GM23338 (cell line): ENCODE measurements around the gene DOCK1. TPM values are rescaled to one million over a fixed set of nuclear protein-coding genes. Genes with fewer than 3 reads are reported as not detected.

ENCODE experiments used
- ATAC-seq: fragments of 200-7000 bp; cut with Tn5 transposase; 3 replicates; pipeline ENCODE4 v1.9.1; 2020
- DNase-seq: peaks from one replicate; pipeline ENCODE4 v3.0.0-alpha.2; 2015; ENCODE audit warnings: low spot score
- H2AFZ ChIP-seq: fragments of 200-600 bp; sonication (generic); 2 replicates; pipeline ENCODE4 v1.8.0; 2016; ENCODE audit warnings: antibody characterized with exemption, mild to moderate bottlenecking, moderate library complexity
- H3F3A ChIP-seq: fragments of 200-600 bp; sonication (generic); replicated peaks from 2 replicates; pipeline ENCODE4 v1.8.0; 2017; ENCODE audit warnings: antibody characterized with exemption, mixed run types, low read depth
- H3K27ac ChIP-seq: fragments of 200-600 bp; sonication (generic); 2 replicates; pipeline ENCODE4 v1.6.1; 2016; ENCODE audit warnings: low read depth
- H3K27me3 ChIP-seq: fragments of 200-600 bp; sonication (generic); 2 replicates; pipeline ENCODE4 v1.8.0; 2016; ENCODE audit warnings: mild to moderate bottlenecking, mixed run types, moderate library complexity; ENCODE audit not compliant: insufficient read depth
- H3K36me3 ChIP-seq: fragments of 200-600 bp; sonication (generic); 2 replicates; pipeline ENCODE4 v1.8.0; 2016; ENCODE audit warnings: mild to moderate bottlenecking; ENCODE audit not compliant: insufficient read depth
- H3K4me1 ChIP-seq: fragments of 200-600 bp; sonication (generic); 2 replicates; pipeline ENCODE4 v1.8.0; 2016; ENCODE audit warnings: mild to moderate bottlenecking, moderate library complexity; ENCODE audit not compliant: insufficient read depth
- H3K4me2 ChIP-seq: fragments of 200-600 bp; sonication (generic); 2 replicates; pipeline ENCODE4 v1.7.1; 2017; ENCODE audit warnings: mixed run types
- H3K4me3 ChIP-seq: fragments of 200-600 bp; sonication (generic); 2 replicates; pipeline ENCODE4 v1.6.1; 2016; ENCODE audit warnings: mixed run types
- H3K79me2 ChIP-seq: fragments of 200-600 bp; sonication (generic); replicated peaks from 2 replicates; pipeline ENCODE4 v1.8.0; 2017; ENCODE audit warnings: mild to moderate bottlenecking; ENCODE audit not compliant: insufficient read depth
- H3K9me2 ChIP-seq: fragments of 200-600 bp; sonication (generic); 2 replicates; pipeline ENCODE4 v1.8.0; 2017; ENCODE audit not compliant: insufficient read depth
- H4K20me1 ChIP-seq: fragments of 200-600 bp; sonication (generic); replicated peaks from 2 replicates; pipeline ENCODE4 v1.8.0; 2017; ENCODE audit warnings: mild to moderate bottlenecking; ENCODE audit not compliant: insufficient read depth
- H3K27ac Mint-ChIP-seq: 2 replicates; pipeline ENCODE4 v1.8.0; 2020; ENCODE audit warnings: inconsistent platforms, mild to moderate bottlenecking, moderate library complexity, mixed read lengths
- H3K27me3 Mint-ChIP-seq: 3 replicates; pipeline ENCODE4 v1.8.0; 2022; ENCODE audit warnings: low read depth, mild to moderate bottlenecking, moderate library complexity, mixed read lengths, inconsistent platforms; ENCODE audit not compliant: insufficient read depth, poor library complexity
- H3K36me3 Mint-ChIP-seq: 3 replicates; pipeline ENCODE4 v1.8.0; 2021; ENCODE audit warnings: low read depth, mild to moderate bottlenecking, inconsistent platforms, moderate library complexity, mixed read lengths
- H3K4me1 Mint-ChIP-seq: 3 replicates; pipeline ENCODE4 v1.8.0; 2020; ENCODE audit warnings: mild to moderate bottlenecking, inconsistent platforms, mixed read lengths
- H3K4me3 Mint-ChIP-seq: 3 replicates; pipeline ENCODE4 v1.8.0; 2021; ENCODE audit warnings: moderate library complexity, mild to moderate bottlenecking, inconsistent platforms, mixed read lengths
- H3K9me3 Mint-ChIP-seq: 3 replicates; pipeline ENCODE4 v1.8.0; 2020; ENCODE audit warnings: moderate library complexity, mild to moderate bottlenecking, inconsistent platforms, mixed read lengths
- CREB1 ChIP-seq: fragments of 250-450 bp; sonication (Bioruptor Pico); IDR thresholded peaks from 2 replicates; pipeline ENCODE4 v1.5.0; 2020; ENCODE audit warnings: low read depth, mild to moderate bottlenecking, moderate library complexity
- CTCF ChIP-seq, 2 experiments: fragments of 200-600 bp in 1 of 2; sonication (generic) in 1 of 2; conservative IDR thresholded peaks; 2 replicates each; pipeline versions ENCODE4 v1.5.1 to v1.6.1; 2016 to 2017; ENCODE audit warnings: antibody characterized with exemption in 2 of 2, low read depth in 2 of 2, mild to moderate bottlenecking in 2 of 2, moderate library complexity in 1 of 2
- ETS1 ChIP-seq: IDR thresholded peaks from 2 replicates; pipeline ENCODE4 v1.6.1; 2016; ENCODE audit warnings: antibody characterized with exemption
- EZH2phosphoT487 ChIP-seq: fragments of 200-600 bp; sonication (generic); IDR thresholded peaks from one replicate; pipeline ENCODE4 v1.8.1; 2018; ENCODE audit warnings: antibody characterized with exemption; ENCODE audit not compliant: unreplicated experiment
- NANOG ChIP-seq: IDR thresholded peaks from 2 replicates; pipeline ENCODE4 v1.6.1; 2016; ENCODE audit warnings: antibody characterized with exemption, borderline replicate concordance
- POLR2AphosphoS5 ChIP-seq: IDR thresholded peaks from 2 replicates; pipeline ENCODE4 v1.6.1; 2016; ENCODE audit warnings: antibody characterized with exemption, low read depth
- ZNF331 ChIP-seq: fragments of 250-450 bp; sonication (Bioruptor Pico); IDR thresholded peaks from 2 replicates; pipeline ENCODE4 v1.5.0; 2020; ENCODE audit warnings: low read depth, mild to moderate bottlenecking, moderate library complexity
- ZNF462 ChIP-seq: fragments of 250-450 bp; sonication (Bioruptor Pico); IDR thresholded peaks from 2 replicates; pipeline ENCODE4 v1.5.0; 2020; ENCODE audit warnings: mild to moderate bottlenecking, moderate library complexity
- polyA plus RNA-seq: library from polyadenylated mRNA; unstranded; fragments of >200 nt; fragmentation: Nextera tagmentation; extraction: Ambion mirVana; gene quantifications from 2 replicates; pipeline ENCODE4 v1.2.1, GENCODE V29; 2016
- total RNA-seq: library from RNA; depleted of rRNA; stranded (reverse); fragments of >200 nt; shearing (Covaris generic); gene quantifications from 2 replicates; pipeline ENCODE4 v1.2.3, GENCODE V29; 2014

The DOCK1 gene
- total and polyA plus RNA-seq, 2 experiments from 2014 or later: 13.2 to 55.3 TPM

GRCh38 chr10:126930883-126931503 lies 25.8 kb downstream of the DOCK1 start:
- Mint-ChIP-seq H3K27me3 (peaks cover 9% of the 10 kb centered on the region), H3K27ac (no peak overlapping the region; the same call in 1 of the 2 replicates), H3K4me3 (no peak overlapping the region), H3K9me3 (no peaks in the 10 kb centered on the region; the same call in 2 of the 3 replicates), H3K36me3 (peaks cover 38% of the 10 kb centered on the region), H3K4me1 (peaks cover 30% of the 10 kb centered on the region)
- H3K9me2 ChIP-seq: 0 out of 2 replicates have a peak, but pooled peaks cover 6% of the 10 kb centered on the region
- H2AFZ ChIP-seq: no peak overlapping the region
- no peak for TF ChIP-seq CREB1
- no peak for TF ChIP-seq CTCF (conservative IDR thresholded peaks at IDR 0.05; ENCODE audit: low read depth in 2 of 2)
- TF ChIP-seq ZNF462: no peak
- TF ChIP-seq NANOG: no peak
- TF ChIP-seq ZNF331 (CRISPR knock-in tag): no peak
- TF ChIP-seq ETS1: no peak
- TF ChIP-seq POLR2AphosphoS5: no peak
- TF ChIP-seq EZH2phosphoT487: no peak
- no peak overlapping the region for H3K4me2 ChIP-seq
- no peaks in the 10 kb centered on the region for H3K27me3 ChIP-seq
- H3K36me3 ChIP-seq: no peaks in the 10 kb centered on the region
- H3F3A ChIP-seq: no peaks in the 10 kb centered on the region
- no peak overlapping the region for H3K27ac ChIP-seq
- peaks cover 97% of the 10 kb centered on the region for H3K79me2 ChIP-seq
- 0 out of 2 replicates have a peak, but pooled peaks cover 4% of the 10 kb centered on the region for H3K4me1 ChIP-seq
- ATAC-seq (no peak), DNase-seq (no peak)
- H3K4me3 ChIP-seq: no peak overlapping the region
- H4K20me1 ChIP-seq: peaks cover 10% of the 10 kb centered on the region
